Suprapubic skin (tissue), 4 donors: ENCODE data around the gene PFKP.

ENCODE experiments used
- EP300 ChIP-seq: sonication (generic); formaldehyde crosslinking; IDR thresholded peaks from one replicate; pipeline ENCODE4 v1.6.1; 2017; ENCODE audit warnings: antibody characterized with exemption
- POLR2A ChIP-seq, 2 donors: fragments of 450-650 bp; IDR thresholded peaks; one replicate each; pipeline ENCODE4 v1.6.1; 2017; ENCODE audit warnings: antibody characterized with exemption in 2 of 2, mild to moderate bottlenecking in 2 of 2, moderate library complexity in 2 of 2
- POLR2AphosphoS5 ChIP-seq, 3 donors: sonication (generic); formaldehyde crosslinking; IDR thresholded peaks; one replicate each; pipeline ENCODE4 v1.6.1; 2017; ENCODE audit warnings: antibody characterized with exemption in 3 of 3

GRCh38 chr10:3071405-3072198 lies 4.3 kb downstream of the PFKP start:
- TF ChIP-seq POLR2A (IDR thresholded peaks at IDR 0.05), result no peak
- TF ChIP-seq EP300, result no peak
- TF ChIP-seq POLR2AphosphoS5 (IDR thresholded peaks at IDR 0.05), result no peak
